Measurements from ENCODE around the gene MYL5.
"Not testable (repeated sequence)": the region's sequence is repeated elsewhere in the genome, so short reads cannot be mapped to it uniquely, and the experiment has no call there.

MYL5 gene

DNA sequence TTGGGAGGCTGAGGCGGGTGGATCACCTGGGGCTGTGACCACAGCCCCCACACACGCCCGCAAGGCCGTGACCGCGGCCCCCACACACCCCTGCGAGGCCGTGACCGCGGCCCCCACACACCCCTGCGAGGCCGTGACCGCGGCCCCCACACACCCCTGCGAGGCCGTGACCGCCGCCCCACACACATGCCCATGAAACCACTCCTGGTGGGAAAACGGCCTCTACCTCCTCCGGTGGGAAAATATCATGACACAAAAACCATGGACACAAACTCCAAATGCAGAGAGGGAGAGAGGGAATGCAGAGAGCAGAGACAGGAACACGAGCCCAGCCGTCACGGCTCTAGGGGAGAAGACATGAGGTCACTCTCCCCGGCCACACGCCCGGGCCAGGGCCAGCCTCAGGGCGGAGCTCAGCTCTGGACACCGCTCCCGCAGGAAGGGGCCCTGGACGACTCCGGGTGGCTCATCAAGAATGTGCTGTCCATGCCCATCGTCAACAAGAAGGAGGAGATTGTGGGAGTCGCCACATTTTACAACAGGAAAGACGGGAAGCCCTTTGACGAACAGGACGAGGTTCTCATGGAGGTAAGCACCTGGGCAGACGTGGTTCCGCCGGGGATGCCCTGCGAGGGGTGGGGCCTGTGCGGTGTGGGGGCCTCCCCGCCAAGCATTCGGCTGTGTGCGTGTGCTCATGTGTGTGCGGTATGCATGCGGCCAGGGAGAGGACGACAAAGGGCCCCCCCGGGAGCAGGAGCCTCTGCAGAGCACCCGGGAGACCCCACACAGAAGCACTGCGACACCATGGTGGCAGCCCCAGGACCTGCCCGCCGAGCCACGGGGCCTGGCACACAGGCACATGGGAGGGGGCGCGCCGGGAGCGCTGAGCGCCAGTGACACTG, 17.7 kb upstream of the MYL5 start:
- DNase-seq (ENCODE audit: low read depth in 2 of 3, low spot score in 1 of 3) = no peak

DNA sequence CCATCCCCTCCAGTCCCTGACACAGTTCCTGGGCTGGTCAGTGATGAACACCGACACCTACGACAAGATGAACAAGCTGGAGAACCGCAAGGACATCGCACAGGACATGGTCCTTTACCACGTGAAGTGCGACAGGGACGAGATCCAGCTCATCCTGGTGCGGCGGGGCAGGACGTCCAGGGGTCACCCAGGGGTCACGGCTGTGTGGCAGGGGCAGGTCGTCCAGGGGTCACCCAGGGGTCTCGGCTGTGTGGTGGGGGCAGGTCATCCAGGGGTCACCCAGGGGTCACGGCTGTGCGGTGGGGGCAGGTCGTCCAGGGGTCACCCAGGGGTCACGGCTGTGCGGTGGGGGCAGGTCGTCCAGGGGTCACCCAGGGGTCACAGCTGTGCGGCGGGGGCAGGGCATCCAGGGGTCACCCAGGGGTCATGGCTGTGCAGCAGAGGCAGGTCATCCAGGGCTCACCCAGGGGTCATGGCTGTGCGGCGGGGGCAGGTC, 17.0 kb upstream of the MYL5 start:
- DNase-seq (ENCODE audit: low read depth in 2 of 3, low spot score in 1 of 3) = no peak

DNA sequence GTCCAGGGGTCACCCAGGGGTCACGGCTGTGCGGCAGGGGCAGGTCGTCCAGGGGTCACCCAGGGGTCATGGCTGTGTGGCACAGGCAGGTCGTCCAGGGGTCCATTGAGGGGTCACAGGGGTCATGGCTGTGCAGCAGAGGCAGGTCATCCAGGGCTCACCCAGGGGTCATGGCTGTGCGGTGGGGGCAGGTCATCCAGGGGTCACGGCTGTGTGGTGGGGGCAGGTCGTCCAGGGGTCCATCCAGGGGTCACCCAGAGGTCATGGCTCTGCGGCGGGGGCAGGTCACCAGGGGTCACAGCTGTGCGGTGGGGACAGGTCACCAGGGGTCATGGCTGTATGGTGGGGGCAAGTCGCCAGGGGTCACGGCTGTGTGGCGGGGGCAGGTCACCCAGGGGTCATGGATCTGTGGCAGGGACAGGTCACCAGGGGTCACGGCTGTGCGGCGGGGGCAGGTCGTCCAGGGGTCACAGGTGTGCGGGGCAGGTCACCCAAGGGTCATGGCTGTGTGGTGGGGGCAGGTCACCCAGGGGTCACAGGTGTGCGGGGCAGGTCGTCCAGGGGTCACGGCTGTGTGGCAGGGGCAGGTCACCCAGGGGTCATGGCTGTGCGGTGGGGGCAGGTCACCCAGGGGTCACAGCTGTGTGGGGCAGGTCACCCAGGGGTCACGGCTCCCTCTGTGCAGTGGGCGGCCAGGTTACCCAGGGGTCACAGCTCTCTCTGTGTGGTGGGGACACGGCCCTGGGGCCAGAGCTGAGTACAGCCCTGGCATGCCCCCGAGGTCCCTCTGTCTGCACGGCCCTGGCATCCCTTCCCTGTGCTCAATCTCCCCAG, 16.3 kb upstream of the MYL5 start:
- DNase-seq (ENCODE audit: low read depth in 2 of 3, low spot score in 1 of 3) = no peak

DNA sequence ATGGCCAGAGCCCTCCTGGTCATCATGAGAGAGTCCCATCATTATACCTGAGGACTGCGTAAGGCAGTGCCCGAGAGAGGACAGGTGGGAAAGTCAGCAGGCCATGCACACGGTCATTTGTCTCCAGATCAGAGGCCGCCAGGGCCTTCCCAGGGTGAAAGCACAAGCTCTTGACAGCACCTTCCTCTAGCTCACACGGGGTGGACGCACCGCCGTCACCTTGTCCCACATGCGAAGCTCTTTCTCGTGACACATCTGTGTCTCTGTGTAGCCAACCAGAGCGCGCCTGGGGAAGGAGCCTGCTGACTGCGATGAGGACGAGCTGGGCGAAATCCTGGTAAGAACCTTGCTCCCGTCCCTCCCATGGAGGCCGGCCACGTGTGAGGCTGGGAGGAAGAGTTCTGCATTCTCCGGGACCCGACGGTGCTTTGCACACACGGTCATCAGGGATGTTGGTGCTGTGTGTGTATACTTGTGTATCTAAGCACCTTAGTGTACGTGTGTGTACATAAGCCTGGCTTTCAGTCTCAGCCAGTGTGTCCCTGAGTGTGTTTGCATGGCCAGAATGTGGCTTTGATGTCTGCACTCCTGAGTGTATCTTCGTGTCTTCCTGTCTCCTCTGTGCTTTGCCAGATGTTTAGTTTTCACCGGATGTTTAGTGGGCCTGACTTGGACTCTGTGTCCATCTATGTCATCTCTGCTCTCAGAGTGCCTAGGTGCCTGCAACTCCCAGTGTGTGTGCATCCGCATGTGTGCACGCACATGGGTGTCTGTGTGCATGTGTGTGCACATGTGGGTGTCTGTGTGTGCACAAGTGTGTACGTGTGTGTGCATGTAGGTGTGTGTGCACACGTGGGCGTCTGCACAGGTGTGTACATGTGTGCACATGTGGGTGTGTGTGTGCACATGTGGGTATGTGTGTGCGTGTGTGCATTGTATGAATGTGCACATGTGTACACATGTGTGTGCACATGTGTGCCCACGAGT, 15.4 kb upstream of the MYL5 start:
- DNase-seq (ENCODE audit: low read depth in 2 of 3, low spot score in 1 of 3) = no peak

DNA sequence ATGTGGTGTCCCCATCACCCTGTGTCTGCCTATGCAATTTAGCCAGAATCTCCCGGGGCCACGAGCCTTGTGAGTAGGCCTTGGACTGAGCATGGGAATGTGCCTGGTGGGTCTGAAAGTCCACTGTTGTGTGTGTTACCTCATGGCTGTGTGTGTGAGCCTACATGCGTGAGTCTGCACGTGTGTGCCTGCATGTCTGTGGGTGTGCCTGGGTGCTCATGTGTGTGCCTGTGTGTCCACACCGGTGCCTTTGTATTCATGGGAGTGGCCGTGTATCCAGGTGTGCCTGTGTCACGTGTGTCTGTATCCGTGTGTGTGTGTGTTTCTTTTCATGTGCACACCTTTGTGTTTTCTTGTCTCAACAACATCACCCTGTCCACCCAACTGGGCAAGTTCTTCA, 14.5 kb upstream of the MYL5 start:
- DNase-seq (ENCODE audit: low read depth in 2 of 3, low spot score in 1 of 3) = no peak

DNA sequence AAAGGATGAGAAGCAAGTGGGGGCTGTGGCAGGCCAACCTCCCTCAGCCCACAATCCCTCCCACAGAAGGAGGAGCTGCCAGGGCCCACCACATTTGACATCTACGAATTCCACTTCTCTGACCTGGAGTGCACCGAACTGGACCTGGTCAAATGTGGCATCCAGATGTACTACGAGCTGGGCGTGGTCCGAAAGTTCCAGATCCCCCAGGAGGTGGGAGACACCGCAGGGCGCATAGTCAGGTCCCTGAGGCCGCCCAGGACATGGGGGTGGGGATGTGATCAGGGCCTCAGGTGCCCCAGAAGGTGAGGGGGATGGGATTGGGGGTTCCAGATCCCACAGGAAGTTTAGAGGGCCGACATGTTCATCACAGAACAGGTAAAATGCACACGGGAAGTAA, 13.9 kb upstream of the MYL5 start:
- DNase-seq (ENCODE audit: low read depth in 2 of 3, low spot score in 1 of 3) = no peak

DNA sequence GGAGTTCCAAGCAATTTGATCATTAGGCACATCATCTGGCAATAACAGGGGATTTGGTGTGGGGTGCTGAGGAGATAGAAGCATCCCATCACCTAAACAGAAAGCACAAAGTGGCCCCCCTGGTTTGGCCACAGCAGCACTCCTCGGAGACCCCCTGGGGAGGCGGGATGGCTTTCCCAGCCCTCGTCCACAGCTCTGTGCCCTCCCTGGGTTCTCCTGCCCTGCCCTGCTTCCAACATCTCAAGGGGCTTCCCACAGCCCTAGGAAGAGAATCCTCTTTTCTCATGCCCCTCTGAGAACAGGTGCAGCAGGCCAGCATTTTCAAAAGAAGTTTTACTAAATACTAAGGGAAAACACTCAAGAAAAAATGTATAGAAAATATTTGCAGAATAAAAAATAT, 13.1 kb upstream of the MYL5 start:
- no peak for DNase-seq (ENCODE audit: low read depth in 2 of 3, low spot score in 1 of 3)

DNA sequence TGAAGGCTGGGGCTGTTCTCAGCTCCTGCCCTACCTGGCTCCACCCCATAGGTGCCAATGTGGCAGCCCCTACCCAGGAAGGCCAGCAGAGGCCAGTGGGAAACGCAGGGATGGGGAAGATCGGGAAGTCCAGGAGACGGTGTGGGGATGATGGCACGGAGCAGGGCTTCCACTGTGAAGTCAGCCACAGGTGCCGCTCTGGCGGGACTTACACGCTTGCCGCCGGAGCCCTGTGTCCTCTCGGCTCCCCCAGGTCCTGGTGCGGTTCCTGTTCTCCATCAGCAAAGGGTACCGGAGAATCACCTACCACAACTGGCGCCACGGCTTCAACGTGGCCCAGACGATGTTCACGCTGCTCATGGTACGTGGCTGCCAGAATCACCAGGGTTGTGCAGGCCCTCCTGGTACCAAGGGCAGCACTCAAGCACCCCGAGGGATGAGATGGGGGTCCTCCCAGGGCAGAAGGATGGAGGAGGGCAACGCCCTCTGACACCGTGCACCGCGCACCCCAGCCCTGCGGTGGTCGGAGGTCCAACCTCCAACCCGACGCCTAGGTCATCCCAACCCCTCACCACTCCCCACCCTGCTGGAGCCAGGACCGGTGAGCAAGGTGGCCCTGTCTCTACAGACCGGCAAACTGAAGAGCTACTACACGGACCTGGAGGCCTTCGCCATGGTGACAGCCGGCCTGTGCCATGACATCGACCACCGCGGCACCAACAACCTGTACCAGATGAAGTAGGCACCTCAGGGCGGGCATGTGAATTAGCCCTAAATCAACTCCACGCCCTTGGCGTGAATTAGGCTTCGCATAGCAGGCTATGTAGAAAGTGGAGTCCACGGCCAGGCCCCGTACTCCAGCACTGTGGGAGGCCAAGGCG, 12.2 kb upstream of the MYL5 start:
- no peak for DNase-seq (ENCODE audit: low read depth in 2 of 3, low spot score in 1 of 3)

DNA sequence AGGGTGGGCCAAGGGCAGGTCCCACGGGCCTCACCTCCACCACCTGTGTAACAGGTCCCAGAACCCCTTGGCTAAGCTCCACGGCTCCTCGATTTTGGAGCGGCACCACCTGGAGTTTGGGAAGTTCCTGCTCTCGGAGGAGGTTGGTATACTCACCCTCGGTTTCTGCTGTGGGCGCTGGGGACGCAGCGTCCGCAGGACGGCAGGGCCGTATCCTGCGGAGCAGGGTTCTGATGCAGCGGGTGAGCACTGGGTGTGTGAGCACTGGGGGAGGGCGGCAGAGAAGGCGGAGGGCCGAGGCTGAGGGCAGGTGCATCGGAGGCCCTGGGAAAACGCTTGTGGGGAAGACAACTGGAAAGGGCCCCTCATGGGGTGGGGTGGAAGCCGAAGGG, 11.3 kb upstream of the MYL5 start:
- DNase-seq (ENCODE audit: low read depth in 2 of 3, low spot score in 1 of 3) = no peak

DNA sequence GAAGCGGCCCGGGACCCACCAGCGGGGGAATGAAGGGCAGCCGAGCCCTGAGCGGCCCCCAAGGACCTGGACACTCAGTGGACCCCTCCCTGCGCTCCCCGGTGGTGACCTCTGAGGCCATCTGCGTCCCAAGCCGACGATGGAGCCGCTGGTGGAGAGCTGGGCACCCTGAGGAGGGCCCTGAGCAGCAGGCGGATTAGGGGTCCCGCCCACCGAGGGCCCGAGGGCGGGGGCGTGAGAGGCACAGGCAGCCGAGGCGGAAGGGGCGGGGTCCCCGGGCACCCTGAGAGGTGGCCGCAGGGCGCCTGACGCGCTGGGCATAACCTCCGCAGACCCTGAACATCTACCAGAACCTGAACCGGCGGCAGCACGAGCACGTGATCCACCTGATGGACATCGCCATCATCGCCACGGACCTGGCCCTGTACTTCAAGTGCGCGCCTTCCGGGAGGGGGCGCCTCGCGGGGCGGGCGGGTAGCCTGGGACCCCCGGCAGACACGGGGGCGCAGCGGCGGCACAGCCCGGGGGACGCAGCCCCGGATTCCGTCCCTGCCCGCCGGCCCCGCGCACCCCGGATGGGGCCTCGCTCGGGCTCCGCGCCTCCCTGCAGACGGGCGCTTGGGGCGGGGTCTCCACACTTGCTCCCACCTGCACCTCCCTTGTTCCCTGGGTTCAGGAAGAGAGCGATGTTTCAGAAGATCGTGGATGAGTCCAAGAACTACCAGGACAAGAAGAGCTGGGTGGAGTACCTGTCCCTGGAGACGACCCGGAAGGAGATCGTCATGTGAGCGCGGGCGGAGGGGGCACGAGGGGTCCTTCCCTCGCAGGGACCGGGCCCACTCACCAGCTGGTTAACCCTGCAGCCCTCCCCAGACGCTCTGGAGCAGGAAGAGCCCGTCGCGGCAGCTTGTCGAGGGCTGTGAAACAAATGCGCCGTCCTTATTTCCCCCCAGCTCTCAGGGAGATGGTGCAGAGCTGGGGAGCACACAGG, 10.6 kb upstream of the MYL5 start:
- DNase-seq (ENCODE audit: low read depth in 2 of 3, low spot score in 1 of 3) = peak in 2 of 3 donors; percentile 48 to 67

DNA sequence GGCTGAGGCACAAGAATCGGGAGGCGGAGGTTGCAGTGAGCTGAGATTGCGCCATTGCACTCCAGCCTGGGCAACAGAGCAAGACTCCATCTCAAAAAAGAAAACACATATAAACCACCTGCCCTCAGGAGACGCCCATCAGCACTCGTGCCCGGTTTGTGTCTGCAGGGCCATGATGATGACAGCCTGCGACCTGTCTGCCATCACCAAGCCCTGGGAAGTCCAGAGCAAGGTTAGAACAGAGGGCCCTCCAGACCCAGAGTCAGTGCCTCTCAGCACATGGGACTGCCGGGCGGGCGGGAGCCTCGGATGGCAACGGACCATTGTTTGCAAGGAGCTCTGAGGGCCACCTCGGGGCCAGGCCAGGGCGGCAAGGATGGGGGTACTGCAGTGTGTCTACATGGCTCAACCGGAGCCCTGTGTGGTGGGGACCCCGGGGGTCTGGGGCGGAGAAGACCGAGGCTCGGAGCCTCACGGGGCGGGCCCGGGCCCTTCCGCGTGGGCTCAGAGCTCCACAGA, 9.6 kb upstream of the MYL5 start:
- DNase-seq (ENCODE audit: low read depth in 2 of 3, low spot score in 1 of 3) = no peak

DNA sequence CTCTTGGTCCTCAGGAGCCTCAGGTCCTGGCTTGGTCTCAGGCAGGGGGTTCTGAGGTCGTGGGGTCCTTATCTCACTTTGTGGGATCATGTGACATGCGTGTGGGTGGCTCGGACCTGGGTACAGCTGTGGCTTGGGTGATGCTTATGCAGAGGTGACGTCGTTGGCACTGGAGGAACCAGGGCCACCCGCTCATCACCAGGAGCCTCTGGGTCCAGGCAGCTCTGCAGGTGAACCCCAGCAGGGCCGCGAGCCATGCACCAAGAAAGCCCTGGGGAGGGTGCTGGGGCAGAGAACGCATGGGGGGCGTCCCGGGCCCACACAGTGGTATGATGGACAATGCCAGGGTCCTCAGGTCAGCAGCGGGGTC, 9.0 kb upstream of the MYL5 start:
- DNase-seq (ENCODE audit: low read depth in 2 of 3, low spot score in 1 of 3) = no peak

DNA sequence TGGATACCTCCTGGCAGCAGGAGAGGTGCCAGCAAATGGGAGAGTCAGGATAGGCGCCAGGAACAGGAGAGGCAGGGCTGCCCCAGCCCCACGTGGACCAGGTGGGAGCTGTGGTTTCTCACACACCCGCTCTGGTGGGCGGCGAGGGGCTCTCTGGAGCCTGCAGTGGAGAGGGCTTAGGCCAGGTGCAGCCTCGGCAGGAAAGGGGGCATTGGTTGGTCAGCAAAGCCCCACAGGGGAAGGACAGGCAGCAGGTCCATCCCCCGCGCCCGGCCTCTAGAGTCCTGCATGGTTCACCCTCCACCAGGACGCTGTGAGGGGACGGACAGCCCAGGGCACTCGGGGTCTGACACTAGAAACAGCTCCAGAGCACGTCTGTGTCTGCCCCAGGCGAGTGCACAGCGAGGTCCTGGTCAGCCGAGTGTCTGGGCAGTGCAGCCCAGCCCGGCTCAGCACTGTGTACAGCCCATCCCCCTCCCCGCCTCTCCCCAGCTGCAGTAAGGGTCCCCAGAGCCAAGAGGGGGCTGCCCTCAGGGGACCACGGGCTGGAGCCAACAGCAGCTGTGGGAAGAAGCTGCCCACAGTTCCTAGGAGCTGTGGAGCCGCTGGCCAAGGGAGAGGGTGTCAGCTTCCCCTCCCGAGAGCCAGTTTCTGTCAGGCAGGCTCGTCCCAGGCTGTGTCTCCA, 8.4 kb upstream of the MYL5 start:
- DNase-seq (ENCODE audit: low read depth in 2 of 3, low spot score in 1 of 3) = no peak

DNA sequence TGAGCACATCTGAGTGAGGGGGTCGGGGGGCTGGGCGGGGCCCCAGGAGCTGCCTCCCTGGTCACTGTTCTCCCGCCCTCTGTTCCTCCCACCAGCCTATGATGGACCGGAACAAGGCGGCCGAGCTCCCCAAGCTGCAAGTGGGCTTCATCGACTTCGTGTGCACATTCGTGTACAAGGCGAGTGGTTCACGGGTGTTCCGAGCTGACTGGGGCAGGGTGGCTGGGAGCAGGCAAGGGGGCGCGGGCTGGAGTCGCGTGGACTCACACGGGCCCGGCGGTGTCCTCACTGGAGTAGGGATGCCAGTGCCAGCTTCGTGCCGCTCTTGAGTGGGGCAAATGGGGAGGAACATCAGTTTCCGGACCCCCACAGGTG, 7.9 kb upstream of the MYL5 start:
- DNase-seq (ENCODE audit: low read depth in 2 of 3, low spot score in 1 of 3) = no peak

DNA sequence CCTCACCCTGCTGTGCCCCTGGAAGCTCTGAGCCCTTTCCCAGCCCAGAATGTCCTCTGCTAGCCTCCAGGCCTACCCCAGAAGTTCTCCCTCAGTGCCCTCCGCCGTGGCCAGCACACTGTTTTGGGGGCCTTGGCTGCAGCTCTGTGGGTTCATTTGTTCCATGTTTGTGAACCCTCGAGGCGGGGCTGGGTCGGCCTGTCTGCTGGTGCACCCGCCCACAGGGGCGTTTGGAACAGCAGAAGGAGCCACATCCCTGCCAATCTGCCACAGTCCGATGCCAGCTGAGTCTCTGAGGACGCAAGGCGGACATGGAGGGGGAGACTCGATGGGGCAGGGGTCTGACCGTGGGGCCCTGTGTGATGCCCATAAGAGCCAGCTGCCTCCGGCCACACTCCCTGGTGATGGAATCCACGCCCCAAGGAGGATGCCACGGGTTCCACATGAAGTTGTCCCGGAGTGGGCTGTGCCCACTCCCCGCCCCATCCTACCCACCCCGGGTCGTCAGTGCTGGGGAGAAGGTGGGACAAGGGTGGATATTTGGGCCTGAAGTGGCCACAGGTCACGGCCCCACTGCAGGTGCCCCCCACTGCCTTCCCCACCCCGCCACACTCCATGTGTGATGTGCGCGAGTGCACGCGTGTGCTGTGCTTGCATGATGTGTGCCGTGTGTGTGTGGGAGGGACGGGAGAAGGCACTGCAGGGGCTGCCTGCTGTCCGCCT, 7.4 kb upstream of the MYL5 start:
- DNase-seq (ENCODE audit: low read depth in 2 of 3, low spot score in 1 of 3) = no peak

DNA sequence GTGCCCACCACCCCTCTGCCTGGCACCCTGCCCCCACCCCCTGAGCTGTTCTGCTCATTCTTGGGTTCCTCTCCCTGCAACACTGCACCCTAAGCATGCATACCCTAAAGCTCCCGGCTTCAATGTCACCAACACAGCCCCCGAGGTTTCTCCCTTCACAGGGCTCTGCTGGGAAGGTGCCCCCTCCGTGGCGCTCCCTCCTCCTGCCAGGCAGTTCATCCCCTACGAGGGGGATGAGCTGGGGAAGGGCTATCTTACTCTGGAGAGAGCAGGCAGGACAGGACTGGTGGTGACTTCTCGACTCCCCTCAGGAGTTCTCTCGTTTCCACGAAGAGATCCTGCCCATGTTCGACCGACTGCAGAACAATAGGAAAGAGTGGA, 6.8 kb upstream of the MYL5 start:
- no peak for DNase-seq (ENCODE audit: low read depth in 2 of 3, low spot score in 1 of 3)

DNA sequence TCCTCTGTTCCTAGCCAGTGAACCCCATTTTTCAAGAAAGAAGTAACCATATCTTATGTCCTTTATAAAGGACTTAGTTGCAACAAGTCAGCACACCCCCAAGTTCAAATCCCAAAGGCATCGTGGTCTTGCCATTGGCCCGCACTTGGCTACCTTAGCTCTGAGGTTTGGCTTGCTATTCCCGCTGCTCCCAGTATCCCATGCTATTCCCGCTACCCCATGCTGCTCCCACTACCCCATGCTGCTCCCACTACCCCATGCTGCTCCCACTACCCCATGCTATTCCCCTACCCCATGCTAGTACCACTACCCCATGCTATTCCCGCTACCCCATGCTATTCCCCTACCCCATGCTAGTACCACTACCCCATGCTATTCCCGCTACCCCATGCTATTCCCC, 6.1 kb upstream of the MYL5 start:
- not testable (repeated sequence) for DNase-seq (ENCODE audit: low read depth in 2 of 3, low spot score in 1 of 3)

Data from stimulated activated CD4-positive, alpha-beta T cell treated with anti-CD3 and anti-CD28 coated beads, Interleukin-12 subunit alpha, Interleukin-12 subunit beta, amount 100 ng/mL, for 48 hours (primary cell).